Kidney (tissue), 14 donors: ENCODE measurements around the gene NRXN2. TPM values are rescaled to one million over a fixed set of nuclear protein-coding genes. Genes with fewer than 3 reads are reported as not detected.
"Not testable (repeated sequence)": the region's sequence is repeated elsewhere in the genome, so short reads cannot be mapped to it uniquely, and the experiment has no call there.

Experiments
- DNase-seq, 5 donors: peaks; one replicate each; pipeline ENCODE4 v3.0.0-alpha.2; 2013 to 2020
- FAIRE-seq: peaks from 2 replicates; lab custom pipeline; 2012; peaks lifted over from hg19 to GRCh38; lab: Jason Lieb, UNC
- H3K27ac ChIP-seq, 2 donors: one replicate each; pipeline ENCODE4 v1.7.0; 2013; ENCODE audit warnings: low read depth in 2 of 2, low read length in 2 of 2, inconsistent platforms in 1 of 2
- H3K27me3 ChIP-seq: one replicate; pipeline ENCODE4 v1.7.1; 2013; ENCODE audit warnings: low read length, inconsistent platforms; ENCODE audit not compliant: control insufficient read depth, insufficient read depth
- H3K36me3 ChIP-seq, 3 donors: one replicate each; pipeline versions ENCODE4 v1.7.0 to v1.7.1; 2013; ENCODE audit warnings: low read length in 3 of 3, control low read depth in 1 of 3, inconsistent platforms in 1 of 3; ENCODE audit not compliant: insufficient read depth in 3 of 3, control insufficient read depth in 2 of 3
- H3K4me1 ChIP-seq, 3 donors: one replicate each; pipeline versions ENCODE4 v1.7.0 to v1.7.1; 2013; ENCODE audit warnings: low read length in 3 of 3, inconsistent platforms in 1 of 3, low read depth in 1 of 3; ENCODE audit not compliant: control insufficient read depth in 2 of 3, insufficient read depth in 2 of 3
- H3K4me3 ChIP-seq, 3 donors: one replicate each; pipeline versions ENCODE4 v1.7.0 to v1.8.1; 2013; ENCODE audit warnings: low read length in 3 of 3, control low read depth in 1 of 3, inconsistent platforms in 1 of 3
- H3K9ac ChIP-seq, 3 donors: one replicate each; pipeline versions ENCODE4 v1.7.0 to v1.7.1; 2013; ENCODE audit warnings: low read length in 3 of 3, control low read depth in 1 of 3, inconsistent platforms in 1 of 3
- H3K9me3 ChIP-seq, 3 donors: one replicate each; pipeline versions ENCODE4 v1.7.0 to v1.7.1; 2013; ENCODE audit warnings: low read length in 3 of 3, control low read depth in 1 of 3, inconsistent platforms in 1 of 3; ENCODE audit not compliant: control insufficient read depth in 2 of 3, insufficient read depth in 1 of 3
- intact Hi-C: fragments of 100-400 bp; cut with DNase I; formaldehyde crosslinking; loops from one replicate; pipeline ENCODE4 v1.11.1; 2022
- polyA plus RNA-seq: library from polyadenylated mRNA; stranded (reverse); fragments of 350-450 nt; fragmentation: Illumina TruSeq; extraction: RNeasy Lipid Tissue Mini Kit (QIAGEN cat#74804); gene quantifications from one replicate; pipeline ENCODE4 v1.2.3, GENCODE V29; 2014; ENCODE audit warnings: low read depth, low replicate concordance; ENCODE audit not compliant: insufficient read depth
- total RNA-seq: library from RNA; stranded (reverse); fragmentation: NEBNext Ultra II Directional; extraction: Animal tissue kit (Norgen Biotek cat#: 25700); gene quantifications from one replicate; pipeline ENCODE4 v1.2.1, GENCODE V29; 2021
- TF ChIP-seq, protein P1 (sequence below): IDR thresholded peaks from 3 replicates; pipeline ENCODE4 v1.5.1; 2012; ENCODE audit warnings: mild to moderate bottlenecking, moderate library complexity, borderline replicate concordance; ENCODE audit not compliant: insufficient read depth; ENCODE audit errors: extremely low read depth
- donor health status: control.
- donor health status: control.
- donor health status: control.
- donor health status: control.
- donor health status: control.
- donor health status: DM: yes; HTN: yes; CAD: no.
- donor health status: Normal renal cell carcinoma (clear cell type).

NRXN2 gene
- total and polyA plus RNA-seq, 2 donors from 2014 or later: 13.3 to 22.0 TPM

DNA sequence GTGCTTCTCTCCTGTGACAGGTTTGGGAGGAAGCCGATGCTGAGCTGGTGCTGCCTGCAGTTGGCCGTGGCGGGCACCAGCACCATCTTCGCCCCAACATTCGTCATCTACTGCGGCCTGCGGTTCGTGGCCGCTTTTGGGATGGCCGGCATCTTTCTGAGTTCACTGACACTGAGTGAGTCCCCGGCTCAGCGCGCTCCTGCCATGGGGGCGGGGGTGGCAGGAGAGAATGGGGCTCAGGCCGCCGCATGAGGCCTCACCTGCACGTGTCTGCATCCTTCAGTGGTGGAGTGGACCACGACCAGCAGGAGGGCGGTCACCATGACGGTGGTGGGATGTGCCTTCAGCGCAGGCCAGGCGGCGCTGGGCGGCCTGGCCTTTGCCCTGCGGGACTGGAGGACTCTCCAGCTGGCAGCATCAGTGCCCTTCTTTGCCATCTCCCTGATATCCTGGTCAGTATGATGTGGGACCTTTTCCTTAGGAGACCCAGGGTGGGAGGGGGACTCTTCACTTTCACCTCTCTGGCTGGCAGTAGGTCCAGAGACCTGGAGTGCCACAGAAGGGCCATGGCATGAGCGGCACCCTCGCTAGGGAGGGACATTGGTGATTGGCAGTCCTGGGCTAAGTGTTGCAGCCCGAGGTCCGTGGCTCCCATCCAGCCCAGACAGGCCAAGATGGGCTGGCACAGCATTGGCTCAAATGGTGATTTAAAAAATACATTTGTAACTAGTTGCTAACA lies 160.8 kb downstream of the NRXN2 start:
- Histone ChIP-seq H3K36me3 (peaks cover 0 to 3% (median 0%) of the 10 kb centered on the region in 3 donors), H3K27ac (no peak overlapping the region), H3K9ac (no peak overlapping the region), H3K27me3 (no peaks in the 10 kb centered on the region), H3K9me3 (no peaks in the 10 kb centered on the region), H3K4me3 (no peak overlapping the region), H3K4me1 (peaks cover 0 to 2% (median 0%) of the 10 kb centered on the region in 3 donors)
- FAIRE-seq: no peak
- TF ChIP-seq, protein P1, sequence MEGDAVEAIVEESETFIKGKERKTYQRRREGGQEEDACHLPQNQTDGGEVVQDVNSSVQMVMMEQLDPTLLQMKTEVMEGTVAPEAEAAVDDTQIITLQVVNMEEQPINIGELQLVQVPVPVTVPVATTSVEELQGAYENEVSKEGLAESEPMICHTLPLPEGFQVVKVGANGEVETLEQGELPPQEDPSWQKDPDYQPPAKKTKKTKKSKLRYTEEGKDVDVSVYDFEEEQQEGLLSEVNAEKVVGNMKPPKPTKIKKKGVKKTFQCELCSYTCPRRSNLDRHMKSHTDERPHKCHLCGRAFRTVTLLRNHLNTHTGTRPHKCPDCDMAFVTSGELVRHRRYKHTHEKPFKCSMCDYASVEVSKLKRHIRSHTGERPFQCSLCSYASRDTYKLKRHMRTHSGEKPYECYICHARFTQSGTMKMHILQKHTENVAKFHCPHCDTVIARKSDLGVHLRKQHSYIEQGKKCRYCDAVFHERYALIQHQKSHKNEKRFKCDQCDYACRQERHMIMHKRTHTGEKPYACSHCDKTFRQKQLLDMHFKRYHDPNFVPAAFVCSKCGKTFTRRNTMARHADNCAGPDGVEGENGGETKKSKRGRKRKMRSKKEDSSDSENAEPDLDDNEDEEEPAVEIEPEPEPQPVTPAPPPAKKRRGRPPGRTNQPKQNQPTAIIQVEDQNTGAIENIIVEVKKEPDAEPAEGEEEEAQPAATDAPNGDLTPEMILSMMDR: no peak
- intact Hi-C loops: no loop called here
- peak in 1 of 5 donors; percentile 54 for DNase-seq

DNA sequence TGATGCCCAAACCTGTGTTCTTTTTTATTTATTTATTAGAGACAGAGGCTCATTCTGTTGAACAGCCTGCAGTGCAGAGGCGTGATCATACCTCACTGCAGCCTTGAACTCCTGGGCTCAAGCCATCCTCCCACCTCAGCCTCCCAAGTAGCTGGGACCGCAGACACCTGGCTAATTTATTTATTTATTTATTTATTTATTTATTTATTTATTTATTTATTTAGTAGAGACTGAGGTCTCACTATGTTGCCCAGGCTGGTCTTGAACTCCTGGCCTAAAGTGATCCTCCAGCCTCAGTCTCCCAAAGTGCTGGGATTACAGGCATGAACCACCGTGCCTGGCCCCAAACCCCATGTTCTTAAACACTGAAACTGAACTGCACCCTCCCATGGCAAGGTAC lies 161.6 kb downstream of the NRXN2 start:
- DNase-seq: peak in 1 of 5 donors; percentile 3
- H3K27ac ChIP-seq, intact Hi-C loops, H3K9ac ChIP-seq, FAIRE-seq, H3K4me1 ChIP-seq, H3K27me3 ChIP-seq, H3K9me3 ChIP-seq, H3K4me3 ChIP-seq, H3K36me3 ChIP-seq: not testable (repeated sequence)

DNA sequence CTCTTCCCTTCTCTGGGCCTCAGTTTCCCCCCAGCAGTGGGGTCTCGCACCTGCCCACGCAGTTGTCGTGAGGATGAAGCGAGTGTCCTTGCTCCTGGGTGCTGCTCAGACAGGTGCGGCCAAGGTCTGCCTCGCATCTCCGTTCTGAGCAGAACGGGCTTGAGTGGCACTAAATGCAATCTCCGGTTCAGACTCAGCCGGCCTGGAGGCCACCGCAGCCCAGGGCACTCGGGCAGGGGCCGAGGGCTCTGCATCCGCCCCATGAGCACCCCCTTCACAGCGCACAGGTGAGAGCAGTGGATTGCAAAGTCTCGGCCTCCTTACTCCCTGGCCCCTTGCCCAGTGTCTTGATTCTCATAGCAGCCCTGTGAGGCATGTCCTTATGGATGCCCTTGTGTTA lies 162.1 kb downstream of the NRXN2 start:
- FAIRE-seq: no peak

More for the DNA sequence above, 162.1 kb downstream of the NRXN2 start:
- no peak overlapping the region for H3K4me3 ChIP-seq
- no peaks in the 10 kb centered on the region for H3K9me3 ChIP-seq
- peaks cover 0 to 3% (median 0%) of the 10 kb centered on the region in 3 donors for H3K36me3 ChIP-seq
- TF ChIP-seq, protein P1: no peak
- intact Hi-C loops: no loop called here
- no peak overlapping the region for H3K9ac ChIP-seq
- H3K4me1 ChIP-seq: peaks cover 0 to 2% (median 0%) of the 10 kb centered on the region in 3 donors
- H3K27me3 ChIP-seq: no peaks in the 10 kb centered on the region
- peak in 2 of 5 donors; percentile 32 to 52 for DNase-seq
- no peak overlapping the region for H3K27ac ChIP-seq
